Activated CD4-positive, alpha-beta T cell treated with anti-CD3 and anti-CD28 coated beads, Interleukin-2, amount 50 U/mL, for 4 hours (primary cell): Measurements from ENCODE around the gene S100A16.
"Not testable (repeated sequence)": the region's sequence is repeated elsewhere in the genome, so short reads cannot be mapped to it uniquely, and the experiment has no call there.

Experiments
- DNase-seq, 2 experiments: peaks; one replicate each; pipeline ENCODE4 v3.0.0-alpha.2; 2020

The S100A16 gene

GRCh38 chr1:153612755-153613331 is at the start of gene S100A16:
Gene S100A16 (minus strand): TSS chr1:153613137. CDS start chr1:153608151, 4,986 bp downstream.
- no peak for DNase-seq

GRCh38 chr1:153662269-153662668 is 49.3 kb upstream of the S100A16 start:
- no peak for DNase-seq

GRCh38 chr1:153661111-153661708 is 48.3 kb upstream of the S100A16 start:
- DNase-seq: no peak

GRCh38 chr1:153659656-153660055 is 46.7 kb upstream of the S100A16 start:
- no peak for DNase-seq

- DNase-seq: no peak
Observed at GRCh38 chr1:153659175-153659534, 46.2 kb upstream of the S100A16 start.

- peak; percentile 87 to 88 for DNase-seq
Observed at GRCh38 chr1:153658400-153659174, 45.6 kb upstream of the S100A16 start, which contains the start of gene SNAPIN. Gene SNAPIN (plus strand): TSS chr1:153658703. CDS start chr1:153658744, 41 bp downstream.

GRCh38 chr1:153655333-153655732 is 42.4 kb upstream of the S100A16 start:
- no peak for DNase-seq

GRCh38 chr1:153652805-153653500 is 40.0 kb upstream of the S100A16 start:
- no peak for DNase-seq

- no peak for DNase-seq
Observed at GRCh38 chr1:153651771-153652170, 38.8 kb upstream of the S100A16 start.

- no peak for DNase-seq
Observed at GRCh38 chr1:153649863-153650235, 36.9 kb upstream of the S100A16 start.

GRCh38 chr1:153649137-153649862 is 36.4 kb upstream of the S100A16 start:
- no peak for DNase-seq

- no peak for DNase-seq
Observed at GRCh38 chr1:153648000-153648643, 35.2 kb upstream of the S100A16 start.

- DNase-seq: no peak
Observed at GRCh38 chr1:153647346-153647714, 34.4 kb upstream of the S100A16 start.

GRCh38 chr1:153646672-153647345 is 33.9 kb upstream of the S100A16 start:
- DNase-seq: no peak

GRCh38 chr1:153643816-153644215 is 30.9 kb upstream of the S100A16 start:
- no peak for DNase-seq

- DNase-seq: no peak
Observed at GRCh38 chr1:153643100-153643499, 30.2 kb upstream of the S100A16 start.

GRCh38 chr1:153642161-153642560 is 29.2 kb upstream of the S100A16 start:
- no peak for DNase-seq

GRCh38 chr1:153640861-153641260 is 27.9 kb upstream of the S100A16 start:
- DNase-seq: no peak

GRCh38 chr1:153640213-153640612 is 27.3 kb upstream of the S100A16 start:
- DNase-seq: not testable (repeated sequence)

- no peak for DNase-seq
Observed at GRCh38 chr1:153639280-153639679, 26.3 kb upstream of the S100A16 start.

- DNase-seq: no peak
Observed at GRCh38 chr1:153638261-153638660, 25.3 kb upstream of the S100A16 start.

GRCh38 chr1:153636312-153636711 is 23.4 kb upstream of the S100A16 start:
- no peak for DNase-seq
